HG03460 (cell line): ENCODE measurements around the gene RUNX3.
"Not testable (repeated sequence)": the region's sequence is repeated elsewhere in the genome, so short reads cannot be mapped to it uniquely, and the experiment has no call there.

ENCODE experiments used
- ATAC-seq: cut with Tn5 transposase; IDR thresholded peaks from one replicate; pipeline ENCODE4 v1.9.1; 2021; ENCODE audit not compliant: unreplicated experiment

The RUNX3 gene

DNA sequence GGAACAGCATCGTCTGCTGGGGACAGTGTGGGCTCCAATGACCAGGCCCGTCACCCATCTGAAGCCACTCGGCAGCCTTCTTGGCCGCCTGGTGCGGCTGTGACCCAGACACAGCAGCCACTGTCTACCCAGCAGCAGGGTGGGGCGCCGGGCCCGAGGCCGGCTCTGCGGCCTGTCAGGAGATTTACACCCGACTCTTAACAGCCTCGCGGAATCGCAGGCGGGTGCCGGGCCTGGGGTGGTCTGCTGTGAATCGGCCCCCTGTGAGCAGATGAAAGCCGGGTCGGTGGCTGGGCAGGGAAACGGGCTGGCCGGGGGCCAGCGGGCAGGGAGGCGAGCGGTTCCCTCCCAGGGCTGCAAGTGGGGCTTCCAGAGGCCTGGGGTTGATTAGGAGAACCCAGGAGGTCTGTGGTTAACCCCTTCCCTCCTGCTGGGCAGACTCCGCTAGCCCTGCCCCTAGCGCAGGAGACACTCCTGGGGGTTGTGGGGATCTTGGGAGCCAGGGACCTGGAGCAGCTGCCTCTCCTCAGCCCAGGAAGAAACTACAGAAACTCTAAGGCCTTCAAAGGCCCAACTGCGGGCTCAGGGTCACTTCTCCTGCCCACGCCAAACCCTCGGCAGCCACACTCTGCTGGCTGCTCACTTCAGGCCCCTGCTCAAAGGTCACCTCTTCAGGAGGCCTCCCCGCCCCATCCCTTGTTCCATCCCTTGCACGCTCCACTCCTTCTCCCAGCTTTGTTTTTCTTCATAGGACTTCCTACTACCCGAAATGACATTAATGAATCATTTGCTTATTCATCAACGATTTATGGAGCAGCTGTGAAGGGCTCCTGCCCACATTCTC lies 15.6 kb downstream of the RUNX3 start:
- ATAC-seq = no peak

DNA sequence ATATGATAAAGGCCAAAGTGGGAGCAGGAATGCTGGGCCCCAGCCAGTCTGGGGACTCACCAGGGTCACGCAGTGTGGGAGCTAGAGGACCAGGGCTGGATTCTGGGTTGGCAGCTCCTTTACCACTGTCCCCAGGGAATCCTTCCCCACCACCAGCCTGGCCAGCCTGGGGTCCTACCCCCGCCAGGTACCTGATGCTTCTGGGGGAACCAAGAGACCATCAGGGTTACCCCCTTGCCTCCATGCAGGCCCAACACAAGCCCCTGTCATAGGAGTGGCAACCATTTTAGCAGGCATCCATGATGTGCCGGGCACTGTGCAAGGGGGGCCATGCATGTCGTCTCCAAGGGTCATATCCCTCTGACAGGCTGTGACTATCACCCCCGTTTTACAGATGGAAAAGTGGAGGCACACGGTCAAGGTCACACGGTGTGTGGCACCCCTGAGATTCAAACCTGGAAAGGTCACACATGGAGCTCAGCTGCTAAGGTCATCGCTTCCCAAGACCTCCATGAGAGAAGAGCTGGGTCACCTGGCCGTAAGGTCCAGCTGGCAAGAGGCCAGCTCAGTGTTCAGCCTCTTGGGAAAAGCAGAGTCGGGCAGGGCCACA lies 16.4 kb downstream of the RUNX3 start:
- ATAC-seq = no peak

DNA sequence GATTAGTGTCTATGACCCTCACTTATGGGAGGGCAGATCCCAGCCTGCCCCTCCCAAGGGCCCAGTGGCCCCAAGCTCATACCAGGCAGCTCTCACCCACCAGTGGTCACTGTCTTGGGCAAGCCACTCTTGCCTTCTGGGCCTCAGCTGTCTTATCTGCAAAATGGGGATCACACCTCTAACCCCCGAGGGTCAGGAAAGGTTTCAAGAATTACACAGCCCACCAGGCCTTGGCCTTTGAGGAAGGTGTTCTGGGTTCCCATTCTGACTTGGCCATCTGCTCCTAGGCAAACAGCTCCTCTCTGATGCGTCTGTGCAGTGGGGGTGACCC lies 16.8 kb downstream of the RUNX3 start:
- ATAC-seq = no peak

DNA sequence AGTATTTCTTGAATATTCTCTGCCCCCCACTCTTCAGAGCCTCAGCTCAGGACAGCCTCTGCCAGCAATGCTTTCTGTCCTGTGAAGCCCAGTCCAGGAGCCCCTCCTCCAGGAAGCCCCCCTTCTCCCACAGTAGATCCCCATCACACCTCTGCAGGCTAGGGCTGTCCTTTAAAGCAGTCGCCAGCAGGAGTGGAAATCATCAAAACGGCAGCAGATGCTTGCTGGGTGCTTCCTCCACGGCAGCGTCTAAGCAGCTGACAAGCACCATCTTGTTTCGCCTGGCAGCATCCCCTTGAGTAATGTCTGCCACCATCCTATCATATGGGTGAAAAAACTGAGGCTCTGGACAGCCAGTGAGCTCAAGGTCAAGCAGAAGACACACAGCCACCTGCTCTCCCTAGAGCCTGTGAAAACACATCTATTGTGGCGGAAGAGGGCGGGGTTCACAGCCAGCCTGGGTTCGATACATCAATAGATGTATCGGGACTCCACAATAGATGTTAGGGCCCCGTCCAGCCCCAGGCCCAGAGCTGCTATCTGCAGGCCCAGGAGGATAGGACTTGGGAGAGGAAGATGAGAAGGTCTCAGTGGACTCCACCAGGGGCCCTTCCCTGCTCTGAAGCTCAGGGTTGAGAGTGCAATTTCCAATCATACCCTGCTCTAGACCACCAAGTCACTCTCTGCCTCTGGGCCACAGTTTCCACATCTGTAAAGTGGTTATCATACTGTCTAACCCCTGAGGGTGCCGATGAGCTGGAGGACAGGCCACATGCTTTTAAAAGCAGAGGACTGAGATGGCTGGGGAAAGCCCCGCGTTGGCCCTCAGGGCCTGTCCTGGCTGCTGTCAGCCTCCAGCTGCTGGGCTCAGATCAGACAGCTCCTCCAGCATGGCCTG lies 17.5 kb downstream of the RUNX3 start:
- ATAC-seq = no peak

DNA sequence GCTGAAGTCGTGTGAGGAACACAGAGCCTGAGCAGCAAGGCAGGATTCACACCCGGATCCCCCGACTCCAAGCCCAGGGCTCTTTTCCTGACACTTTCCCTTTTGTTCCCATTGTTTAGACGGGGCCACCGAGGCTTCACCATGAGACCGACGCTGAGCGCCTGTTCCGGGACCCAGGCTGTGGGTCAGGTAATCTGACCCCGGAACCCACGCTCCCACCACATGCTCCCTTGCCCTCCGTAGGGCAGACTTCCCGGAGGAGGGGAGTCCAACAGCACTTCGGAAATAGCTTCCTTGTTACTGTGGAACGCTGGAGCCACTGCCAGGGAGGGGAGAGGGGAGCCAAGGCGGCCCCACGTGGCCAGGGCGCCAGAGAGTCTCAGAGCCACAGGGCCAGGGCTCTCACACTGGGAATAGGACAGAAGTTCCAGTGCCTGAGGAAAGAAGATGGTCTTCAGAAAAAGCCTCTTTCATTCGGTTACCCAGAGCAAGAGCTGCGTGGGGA lies 18.4 kb downstream of the RUNX3 start:
- no peak for ATAC-seq

DNA sequence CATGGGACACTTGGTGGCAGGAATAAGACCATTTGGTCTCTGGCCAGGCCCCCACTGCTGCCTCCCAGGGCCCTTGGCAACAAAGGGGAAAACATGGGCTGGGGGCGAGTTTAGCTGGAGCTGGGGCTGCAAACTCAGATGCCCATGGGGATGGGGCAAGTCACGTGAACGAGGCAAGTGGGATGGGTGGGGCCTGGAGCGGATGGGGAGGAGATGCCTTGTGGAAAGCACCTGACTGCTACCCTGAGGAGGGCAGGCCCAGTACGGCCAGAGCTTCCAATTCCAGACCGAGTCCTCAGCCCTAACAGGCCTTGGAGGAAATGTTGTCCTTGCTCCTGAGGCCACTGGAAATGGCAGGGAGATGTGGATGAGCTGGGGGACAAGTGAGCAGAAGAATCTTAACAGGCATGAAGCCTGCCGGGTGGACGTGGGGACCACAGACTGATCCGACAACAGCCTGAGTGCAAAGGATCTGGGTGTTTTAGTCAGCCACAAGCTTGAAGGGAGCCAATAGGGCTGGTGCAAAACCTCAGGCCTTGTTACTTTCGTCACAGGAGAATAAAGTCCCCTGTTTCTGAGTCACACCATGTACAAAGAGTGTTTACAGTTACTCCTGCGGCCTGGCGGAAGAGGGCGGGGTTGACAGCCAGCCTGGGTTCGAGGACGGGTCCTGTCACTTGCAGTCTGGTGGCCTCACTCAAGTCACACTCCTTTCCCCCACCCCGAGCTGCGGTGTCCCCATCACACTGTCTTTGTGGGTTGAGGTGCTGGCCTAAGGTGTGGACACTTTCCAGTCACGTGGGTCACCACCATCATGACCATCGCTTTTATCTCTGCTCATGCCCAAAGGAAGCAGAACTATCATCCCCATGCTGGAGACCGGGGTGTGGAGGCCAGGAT lies 19.1 kb downstream of the RUNX3 start:
- ATAC-seq = no peak

DNA sequence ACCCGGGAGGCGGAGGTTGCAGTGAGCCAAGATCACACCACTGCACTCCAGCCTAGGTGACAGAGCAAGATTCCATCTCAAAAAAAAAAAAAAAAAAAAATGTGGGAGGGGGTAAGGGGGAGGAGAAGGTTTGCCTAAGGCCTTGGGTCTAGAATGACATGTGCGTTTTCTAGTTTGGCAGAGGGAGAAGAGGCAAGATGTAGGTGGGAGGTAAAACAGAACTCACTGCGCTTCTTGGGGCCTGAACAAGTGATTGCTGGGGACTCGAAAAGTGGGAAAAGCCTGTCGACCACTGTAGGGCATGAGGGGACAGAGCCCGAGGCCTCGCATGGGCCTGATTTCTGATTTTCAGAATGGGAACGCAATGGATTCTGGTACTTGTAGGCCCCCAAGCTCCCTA lies 19.9 kb downstream of the RUNX3 start:
- no peak for ATAC-seq

DNA sequence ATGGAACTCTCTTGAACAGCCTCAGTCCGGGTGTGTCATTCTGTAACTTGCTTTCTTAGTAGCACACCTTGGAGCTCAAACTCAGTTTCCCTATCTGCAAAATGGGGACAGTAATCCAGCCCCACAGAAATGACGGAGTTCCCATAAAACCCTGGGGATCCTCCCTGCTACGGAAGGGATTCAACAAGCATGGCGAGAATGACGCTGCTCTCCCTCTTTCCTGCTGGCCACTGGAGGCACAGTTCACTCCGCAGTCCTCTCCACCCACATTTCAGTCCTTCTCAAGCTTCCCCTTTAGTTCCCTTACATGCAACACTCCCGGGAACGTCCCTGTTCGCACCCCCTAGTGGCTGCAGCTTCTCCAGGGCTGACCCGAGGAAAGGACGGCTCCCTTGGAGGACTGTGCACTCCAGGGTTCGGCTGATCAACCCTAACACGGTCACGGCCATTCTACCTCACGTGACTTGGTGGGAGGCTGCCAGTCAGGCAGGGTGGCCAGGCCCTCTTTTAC lies 20.6 kb downstream of the RUNX3 start:
- ATAC-seq = no peak

DNA sequence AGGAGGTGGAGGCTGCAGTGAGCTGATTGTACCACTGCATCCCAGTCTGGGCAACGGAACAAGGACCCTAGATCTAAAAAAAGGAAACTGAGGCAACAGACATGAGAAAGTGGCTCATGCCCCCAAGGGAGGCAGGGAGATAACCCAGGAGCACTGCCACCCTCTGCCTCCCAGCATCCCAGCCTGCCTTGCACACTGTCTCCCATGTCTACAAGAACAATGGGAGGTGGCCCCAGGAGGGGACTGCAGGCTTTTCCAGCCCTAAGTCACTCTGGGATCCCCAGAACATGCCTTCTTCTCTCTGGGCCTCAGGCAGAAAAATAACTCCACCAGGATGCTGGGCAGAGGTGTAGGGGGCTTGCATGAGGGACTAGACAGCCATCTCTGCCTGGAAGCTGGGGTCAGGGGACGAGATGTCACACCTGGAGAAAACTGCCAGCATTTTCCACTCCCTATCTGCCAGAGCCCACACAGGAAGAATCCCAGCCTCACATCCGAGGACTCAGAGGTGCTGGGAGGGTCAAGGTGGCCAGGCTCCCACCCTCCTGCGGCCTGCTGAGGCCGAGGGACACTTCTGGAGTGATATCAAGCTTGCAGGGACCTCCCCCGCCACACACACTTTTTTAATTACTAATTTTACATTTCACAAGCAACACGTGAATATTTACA lies 21.4 kb downstream of the RUNX3 start:
- no peak for ATAC-seq

DNA sequence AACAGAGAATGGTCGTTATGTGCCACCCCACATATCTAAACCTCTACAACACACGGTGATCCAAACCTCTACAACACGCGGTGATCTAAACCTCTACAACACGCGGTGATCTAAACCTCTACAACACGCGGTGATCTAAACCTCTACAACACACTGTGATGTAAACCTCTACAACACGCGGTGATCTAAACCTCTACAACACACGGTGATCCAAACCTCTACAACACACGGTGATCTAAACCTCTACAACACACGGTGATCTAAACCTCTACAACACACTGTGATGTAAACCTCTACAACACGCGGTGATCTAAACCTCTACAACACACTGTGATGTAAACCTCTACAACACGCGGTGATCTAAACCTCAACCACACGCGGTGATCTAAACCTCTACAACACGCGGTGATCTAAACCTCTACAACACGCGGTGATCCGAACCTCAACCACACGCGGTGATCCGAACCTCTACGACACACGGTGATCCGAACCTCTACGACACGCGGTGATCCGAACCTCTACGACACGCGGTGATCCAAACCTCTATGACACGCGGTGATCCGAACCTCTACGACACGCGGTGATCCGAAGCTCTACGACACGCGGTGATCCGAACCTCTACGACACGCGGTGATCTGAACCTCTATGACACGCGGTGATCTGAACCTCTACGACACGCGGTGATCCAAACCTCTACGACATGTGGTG lies 22.3 kb downstream of the RUNX3 start:
- not testable (repeated sequence) for ATAC-seq

DNA sequence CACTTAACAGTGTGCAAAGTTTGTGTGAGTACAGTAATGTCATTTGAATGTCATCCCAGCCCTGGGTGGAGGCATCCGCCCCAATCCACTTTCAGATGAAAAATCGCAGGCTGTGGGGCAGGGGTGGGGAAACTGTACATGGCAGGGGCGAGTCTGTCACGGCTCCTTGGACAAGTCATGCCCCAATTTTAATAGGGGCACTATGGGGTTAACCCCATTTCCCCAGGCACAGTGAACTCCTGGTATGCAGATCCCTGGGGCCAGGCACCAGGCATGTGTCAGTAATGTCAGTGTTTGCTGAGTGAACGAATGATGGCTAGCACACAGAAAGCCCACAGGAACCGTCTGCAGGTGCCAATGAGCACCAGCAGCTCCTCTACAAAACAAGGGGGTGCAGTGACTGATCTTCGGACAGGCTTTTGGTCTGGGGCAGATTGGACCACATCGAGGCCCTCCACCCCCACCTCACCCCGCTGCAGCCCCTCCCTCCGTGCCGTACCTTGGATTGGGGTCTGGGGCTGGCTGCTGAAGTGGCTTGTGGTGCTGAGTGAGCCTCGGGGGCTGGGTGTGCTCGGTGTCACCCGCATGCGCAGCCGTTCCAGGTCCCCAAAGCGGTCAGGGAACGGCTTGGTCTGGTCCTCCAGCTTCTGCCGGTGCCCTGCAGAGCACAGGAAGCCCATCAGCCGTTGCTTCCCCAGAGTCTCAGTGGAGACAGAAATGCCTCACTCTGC lies 23.2 kb downstream of the RUNX3 start:
- no peak for ATAC-seq

DNA sequence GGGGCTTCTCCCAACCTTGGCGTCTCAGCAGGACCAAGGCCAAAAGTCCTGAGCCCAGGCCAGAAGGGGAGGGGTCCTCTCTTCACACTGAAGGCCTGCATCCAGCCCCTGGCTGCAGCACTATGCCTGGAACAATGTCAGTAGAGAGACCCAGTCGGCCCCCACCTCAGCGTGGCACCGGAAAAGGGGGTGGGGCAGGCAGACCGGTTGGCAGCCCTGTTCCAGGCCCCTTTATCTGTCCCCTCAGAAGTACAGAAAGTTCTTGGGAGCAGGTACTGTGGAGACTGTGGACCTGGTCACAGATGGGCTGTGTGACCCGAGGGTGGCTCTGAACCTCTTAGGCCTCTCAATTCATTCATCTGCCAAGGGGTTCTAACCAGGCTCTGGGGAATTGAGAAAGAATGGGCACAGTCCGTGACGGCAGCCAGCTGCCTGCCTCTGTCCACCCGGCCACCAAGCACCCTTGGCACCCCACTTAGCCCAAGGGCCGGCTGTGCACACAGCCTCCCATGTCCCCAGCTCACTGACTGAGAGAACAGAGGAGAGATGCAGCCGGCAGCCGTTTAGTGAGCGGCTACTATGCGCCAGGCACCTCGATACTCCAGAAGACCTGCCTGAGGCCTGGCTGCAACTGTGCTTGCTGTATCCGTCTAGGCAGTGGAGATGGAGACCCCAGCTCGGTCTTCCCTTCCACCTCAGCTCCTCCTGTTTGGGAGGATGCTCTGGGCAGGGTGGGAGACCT lies 23.9 kb downstream of the RUNX3 start:
- no peak for ATAC-seq

DNA sequence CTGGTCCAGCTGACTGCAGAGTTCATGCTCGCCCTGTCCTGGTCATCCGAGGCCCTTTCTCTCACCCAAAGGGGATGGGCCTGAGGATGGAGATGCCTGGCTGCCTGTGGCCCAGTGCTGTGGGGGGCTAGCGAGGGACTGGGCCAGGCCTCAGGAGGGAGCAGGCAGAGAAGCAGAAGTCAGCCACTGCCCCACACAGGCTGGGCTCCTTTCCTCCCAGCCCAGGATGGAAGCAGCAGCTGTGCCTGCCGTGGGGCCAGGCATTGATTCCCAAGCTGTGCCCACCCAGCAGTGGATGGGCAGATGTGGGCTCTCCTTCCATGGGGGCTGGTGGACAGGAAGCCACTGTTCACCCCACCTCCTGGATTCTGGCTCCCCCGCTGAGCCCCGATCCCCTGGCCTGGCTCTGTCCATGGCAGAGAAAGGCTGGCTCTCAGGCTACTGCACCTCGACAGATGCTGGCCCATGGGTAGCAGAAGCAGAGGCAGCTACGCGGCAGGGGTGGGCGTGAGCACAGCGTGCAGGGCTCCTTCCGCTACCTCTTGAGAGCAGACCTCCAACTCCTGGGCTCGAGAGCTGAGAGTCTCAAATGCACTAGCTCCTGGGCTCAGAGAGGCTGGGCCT lies 24.6 kb downstream of the RUNX3 start:
- no peak for ATAC-seq

DNA sequence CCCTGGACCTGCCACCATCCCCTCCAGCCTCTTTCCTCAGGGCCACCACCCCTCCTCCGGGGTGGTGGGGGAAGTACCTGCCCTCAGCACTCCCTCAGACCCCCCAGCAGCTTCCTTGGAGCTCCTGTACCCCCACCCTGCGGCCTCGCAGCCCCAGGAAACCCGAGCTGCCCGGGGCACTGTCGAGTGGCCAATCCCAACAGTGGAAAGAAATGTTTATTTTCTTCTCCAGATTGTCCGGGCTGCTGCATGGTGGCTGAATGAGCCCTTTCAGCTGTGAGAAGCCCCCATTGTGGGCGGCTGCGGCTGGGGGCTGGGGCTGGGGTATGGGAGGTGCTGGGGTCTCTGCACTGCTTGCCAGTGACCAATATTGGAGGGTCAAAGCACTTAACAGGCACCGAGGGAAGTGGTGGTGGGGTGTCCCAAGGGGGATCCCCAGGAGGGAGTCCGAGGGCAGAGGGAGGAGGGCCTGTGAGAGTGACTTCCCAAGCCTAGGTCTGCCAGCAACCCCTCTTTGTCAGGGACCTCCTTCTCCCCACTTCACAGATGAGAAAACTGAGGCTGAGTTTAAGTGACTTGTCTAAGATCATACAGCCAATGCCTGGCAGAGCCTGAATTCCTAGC lies 25.2 kb downstream of the RUNX3 start:
- ATAC-seq = no peak

DNA sequence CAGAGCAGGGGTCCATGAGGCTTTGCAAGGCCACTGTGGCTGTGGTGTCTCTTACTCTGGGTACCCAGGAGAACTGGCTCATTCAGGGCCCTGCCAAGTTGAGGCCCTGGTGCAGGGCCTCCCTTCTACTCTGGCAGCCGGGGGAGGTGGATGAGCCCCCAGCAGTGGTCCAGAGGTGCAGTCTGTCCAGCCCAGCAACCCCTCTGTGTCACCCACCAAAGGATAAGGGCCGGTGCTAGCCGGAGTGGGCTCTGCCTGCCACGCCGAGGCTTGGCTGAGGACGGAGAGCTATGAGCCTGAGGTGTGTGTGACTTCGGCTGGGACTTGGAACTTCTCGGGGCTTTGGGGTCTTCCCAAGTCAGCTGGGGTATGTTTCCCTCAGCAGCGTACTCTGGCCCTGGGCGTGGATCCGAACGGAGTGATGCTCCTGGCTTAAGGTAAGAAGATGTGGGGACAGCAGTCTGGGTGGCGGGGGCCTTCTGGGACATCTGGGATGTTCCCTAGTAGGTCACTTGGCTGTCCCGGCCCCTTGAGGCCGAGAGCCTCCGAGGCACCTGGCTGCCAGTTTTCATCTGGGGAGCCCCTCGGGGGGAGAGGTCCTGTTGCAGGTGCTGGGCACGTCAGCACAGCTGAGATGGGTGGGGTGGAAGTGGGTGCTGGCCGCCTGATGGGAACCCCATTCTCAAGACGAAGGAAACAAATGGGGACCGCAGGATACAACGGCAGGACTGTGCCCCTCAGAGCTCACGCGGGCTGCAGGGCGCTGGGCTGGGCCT lies 25.9 kb downstream of the RUNX3 start:
- no peak for ATAC-seq

DNA sequence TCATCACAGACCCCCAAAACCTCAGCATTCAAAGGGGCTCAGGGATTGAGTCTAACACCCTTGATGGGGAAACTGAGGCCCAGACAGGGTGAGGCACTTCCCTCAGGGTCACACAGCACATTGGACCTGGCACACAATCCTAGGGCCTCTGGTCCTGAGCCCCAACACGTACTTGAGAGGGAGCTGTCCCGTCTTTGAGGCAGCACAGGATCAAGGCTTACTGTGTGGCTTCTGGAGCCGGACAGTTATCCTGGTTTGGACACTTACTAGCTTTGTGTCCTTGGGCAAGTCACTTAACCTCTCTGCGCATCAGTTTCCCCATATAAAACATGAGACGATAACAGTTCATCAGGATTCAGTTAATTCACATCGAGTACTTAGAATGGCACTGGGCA lies 26.5 kb downstream of the RUNX3 start:
- ATAC-seq = no peak
